SKM-1 (cell line): Measurements from ENCODE around the gene ARHGAP10.

Source experiments
- DNase-seq: peaks from one replicate; lab custom pipeline; 2025; ENCODE audit not compliant: unreplicated experiment; lab: John Stamatoyannopoulos, UW

Gene ARHGAP10

GRCh38 chr4:147765121-147765529, 33.2 kb downstream of the ARHGAP10 start:
- DNase-seq: no peak

GRCh38 chr4:147768113-147768512, 36.2 kb downstream of the ARHGAP10 start:
- DNase-seq: no peak

- no peak for DNase-seq
Measured at GRCh38 chr4:147769386-147769785, 37.5 kb downstream of the ARHGAP10 start.

- DNase-seq: no peak
Measured at GRCh38 chr4:147770831-147771230, 38.9 kb downstream of the ARHGAP10 start.

- DNase-seq: no peak
Measured at GRCh38 chr4:147772056-147772455, 40.2 kb downstream of the ARHGAP10 start.

GRCh38 chr4:147772459-147772969, 40.6 kb downstream of the ARHGAP10 start:
- DNase-seq: no peak

GRCh38 chr4:147773261-147774184, 41.6 kb downstream of the ARHGAP10 start:
- DNase-seq: no peak

GRCh38 chr4:147776716-147777115, 44.8 kb downstream of the ARHGAP10 start:
- no peak for DNase-seq

GRCh38 chr4:147777456-147778091, 45.7 kb downstream of the ARHGAP10 start:
- no peak for DNase-seq

GRCh38 chr4:147778942-147779341, 47.1 kb downstream of the ARHGAP10 start:
- DNase-seq: no peak

- DNase-seq: peak; percentile 6
Measured at GRCh38 chr4:147779451-147779850, 47.6 kb downstream of the ARHGAP10 start.

- peak; percentile 30 for DNase-seq
Measured at GRCh38 chr4:147780137-147780777, 48.4 kb downstream of the ARHGAP10 start.

- DNase-seq: no peak
Measured at GRCh38 chr4:147782087-147782781, 50.3 kb downstream of the ARHGAP10 start.

GRCh38 chr4:147785129-147785528, 53.2 kb downstream of the ARHGAP10 start:
- DNase-seq: no peak

GRCh38 chr4:147786031-147786430, 54.1 kb downstream of the ARHGAP10 start:
- DNase-seq: no peak

- no peak for DNase-seq
Measured at GRCh38 chr4:147786531-147786930, 54.6 kb downstream of the ARHGAP10 start.

GRCh38 chr4:147787204-147787603, 55.3 kb downstream of the ARHGAP10 start:
- no peak for DNase-seq

GRCh38 chr4:147788791-147789190, 56.9 kb downstream of the ARHGAP10 start:
- DNase-seq: no peak

- no peak for DNase-seq
Measured at GRCh38 chr4:147789596-147789995, 57.7 kb downstream of the ARHGAP10 start.

- DNase-seq: no peak
Measured at GRCh38 chr4:147790412-147790811, 58.5 kb downstream of the ARHGAP10 start.

- no peak for DNase-seq
Measured at GRCh38 chr4:147791341-147791740, 59.5 kb downstream of the ARHGAP10 start.
